ENCODE measurements around the gene ST6GALNAC6. TPM values are rescaled to one million over a fixed set of nuclear protein-coding genes. Genes with fewer than 3 reads are reported as not detected.
"Not testable (repeated sequence)": the region's sequence is repeated elsewhere in the genome, so short reads cannot be mapped to it uniquely, and the experiment has no call there.

Gene ST6GALNAC6
- total RNA-seq, 1 experiment from 2014 or later: 12.7 TPM

DNA sequence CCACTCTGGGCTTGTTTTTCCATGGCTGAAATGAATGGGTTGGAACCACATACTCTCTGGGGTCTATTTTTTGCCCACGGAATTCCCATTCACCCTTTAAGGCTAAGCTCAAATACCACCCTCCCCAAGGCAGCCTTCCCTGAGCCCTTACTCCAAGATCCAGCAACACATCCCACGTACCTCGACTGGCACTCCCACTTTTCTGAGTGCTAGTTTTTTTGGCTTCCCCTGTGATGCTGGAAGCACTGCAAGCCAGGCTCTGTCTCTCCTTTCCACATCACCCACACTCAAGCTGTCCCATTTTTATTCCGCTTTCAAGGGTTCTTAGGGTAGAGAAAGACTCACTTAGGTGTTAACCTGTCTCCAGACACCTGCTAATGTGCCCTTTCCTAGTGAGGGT lies 6.0 kb downstream of the ST6GALNAC6 start:
- no peak for DNase-seq (ENCODE audit: low read depth)

DNA sequence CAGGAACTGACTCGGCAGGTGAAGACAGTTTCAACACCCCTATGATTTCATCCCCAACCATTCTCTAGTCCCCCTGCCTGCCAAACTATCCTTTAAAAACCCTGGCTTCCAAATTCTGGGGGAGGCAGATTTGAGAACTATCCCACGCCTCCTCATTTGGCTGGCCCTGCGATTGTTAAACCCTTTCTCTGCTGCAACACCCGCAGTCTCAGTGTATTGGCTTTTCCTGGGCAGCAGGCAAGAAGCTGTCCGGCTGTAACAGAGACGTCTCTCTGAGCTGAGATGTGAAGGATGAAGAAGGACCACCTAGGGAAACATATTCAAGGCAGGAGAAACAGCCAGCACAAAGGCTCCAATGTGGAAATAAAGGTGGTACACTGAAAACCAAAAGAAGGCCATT lies 6.6 kb downstream of the ST6GALNAC6 start:
- no peak for DNase-seq (ENCODE audit: low read depth)

DNA sequence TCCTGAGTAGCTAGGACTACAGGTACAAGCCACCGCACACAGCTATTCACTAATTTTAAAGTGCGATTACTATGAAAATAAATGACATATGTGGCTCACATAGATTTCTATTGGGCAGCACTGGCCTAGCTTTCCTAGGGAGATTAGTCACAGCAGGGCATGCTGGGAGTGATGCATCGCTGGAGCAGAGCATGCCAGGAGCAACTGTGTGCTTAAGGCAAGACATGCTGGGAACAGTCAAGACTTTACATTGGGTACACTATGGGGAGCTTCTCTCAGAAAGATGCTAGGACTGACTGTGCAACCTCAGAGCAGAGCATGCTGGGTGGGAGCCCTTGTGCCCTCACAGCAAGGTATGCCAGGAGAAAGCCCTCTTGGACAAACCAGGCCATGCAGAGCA lies 9.3 kb downstream of the ST6GALNAC6 start:
- DNase-seq (ENCODE audit: low read depth): no peak

DNA sequence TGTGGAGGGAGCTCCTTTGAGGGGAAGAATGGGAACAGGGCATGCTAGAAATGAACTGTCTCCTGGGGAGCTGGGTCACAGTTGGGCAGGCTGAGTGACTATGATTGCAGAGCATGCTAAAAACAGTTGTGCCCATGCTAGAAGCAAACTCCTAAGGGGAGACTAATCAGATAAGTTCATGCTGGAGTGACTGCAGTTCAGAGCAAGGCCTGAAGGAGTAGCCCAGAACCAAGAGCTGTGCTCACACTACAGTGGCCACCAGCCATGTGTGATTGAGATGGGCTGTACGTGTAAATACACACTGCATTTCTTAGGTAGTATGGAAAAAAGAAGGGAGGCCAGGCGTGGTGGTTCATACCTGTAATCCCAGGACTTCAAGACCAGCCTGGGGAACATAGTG lies 11.6 kb downstream of the ST6GALNAC6 start:
- DNase-seq (ENCODE audit: low read depth): peak; percentile 14

DNA sequence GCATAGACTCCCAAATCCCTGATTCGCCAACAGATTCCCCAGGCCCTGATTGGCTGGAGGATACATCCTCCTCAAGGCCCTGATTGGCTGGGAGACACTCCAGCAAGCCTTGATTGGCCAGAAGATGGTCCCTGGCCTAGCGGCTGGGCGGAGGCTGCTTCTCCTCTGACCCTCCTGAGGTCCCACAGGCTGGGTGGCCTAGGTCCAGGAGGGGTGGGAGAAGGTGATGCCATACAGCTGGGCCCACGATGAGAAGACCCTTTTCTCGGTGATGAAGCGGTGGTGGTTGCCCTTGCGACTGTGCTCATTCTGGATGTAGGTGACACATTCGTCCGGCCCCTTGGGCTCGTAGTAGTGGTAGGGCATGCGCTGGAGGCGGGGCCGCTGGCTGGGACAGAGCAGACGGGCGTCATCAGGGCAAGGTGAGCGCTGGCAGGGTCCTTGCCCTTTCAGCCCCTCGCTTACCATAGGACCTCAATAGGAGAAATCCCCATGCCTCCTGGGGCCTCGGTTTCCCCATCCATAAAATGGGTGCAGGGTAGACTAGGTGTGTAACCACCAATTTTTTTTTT lies 12.9 kb downstream of the ST6GALNAC6 start:
- peak; percentile 7 for DNase-seq (ENCODE audit: low read depth)

DNA sequence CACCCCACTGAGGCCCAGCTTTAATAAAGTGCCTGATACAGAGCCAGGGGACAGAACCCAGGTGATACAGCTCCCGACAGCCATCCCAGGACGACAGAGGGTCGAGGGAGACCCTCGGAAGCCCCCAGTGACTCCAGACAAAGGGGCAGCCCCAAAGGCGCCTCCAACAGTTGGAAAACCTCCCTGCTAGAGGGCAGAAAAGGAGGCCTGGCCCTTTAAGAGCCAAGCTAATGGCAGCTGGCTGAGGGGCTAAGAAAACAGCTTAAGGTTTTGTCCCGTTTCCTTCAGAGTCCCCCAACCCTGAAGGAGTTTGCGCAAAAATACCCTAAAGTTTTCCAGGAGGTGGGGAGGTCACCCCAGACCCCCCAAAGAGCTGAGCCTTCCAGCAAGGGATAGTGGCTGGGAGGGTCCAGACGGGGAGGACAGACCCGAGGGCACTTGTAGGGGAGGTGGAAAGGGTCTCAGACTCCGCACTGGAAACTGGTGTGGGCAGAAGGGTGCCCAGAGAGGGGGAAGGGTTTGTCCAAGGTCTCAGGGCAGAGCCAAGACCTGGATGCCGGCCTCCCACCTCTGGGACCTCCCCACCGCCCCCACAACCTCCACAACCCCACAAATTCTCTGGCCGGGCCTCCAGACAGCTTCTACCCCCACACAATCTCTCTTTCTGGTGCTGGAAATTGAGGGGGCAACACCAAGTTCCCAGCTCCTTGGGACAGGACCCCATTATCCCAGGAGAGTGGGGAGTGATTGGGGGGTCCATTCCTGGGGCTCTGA lies 13.7 kb downstream of the ST6GALNAC6 start:
- DNase-seq (ENCODE audit: low read depth): no peak

DNA sequence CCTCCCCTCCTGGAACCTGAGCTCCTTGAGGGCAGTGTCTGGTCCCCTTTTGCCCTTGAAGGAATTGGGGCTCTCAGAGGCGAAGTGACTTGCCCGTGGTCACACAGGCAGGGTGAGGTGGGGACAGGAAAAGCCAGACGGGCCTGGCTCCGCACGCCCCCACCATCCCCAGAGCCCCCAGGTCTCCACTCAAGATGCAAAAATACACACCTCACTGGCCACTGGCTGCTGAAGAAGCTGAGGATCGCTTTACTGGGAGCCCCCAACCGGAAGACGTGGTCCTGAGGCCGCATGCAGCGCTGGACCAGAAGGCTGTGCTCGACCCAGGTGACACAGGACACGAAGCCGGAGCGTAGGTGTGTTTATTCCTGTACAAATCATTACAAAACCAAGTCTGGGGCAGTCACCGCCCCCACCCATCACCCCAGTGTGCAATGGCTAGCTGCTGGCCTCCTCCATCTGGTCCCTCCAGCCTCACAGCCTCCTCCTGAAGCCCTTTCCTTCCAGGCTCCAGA lies 14.4 kb downstream of the ST6GALNAC6 start:
- DNase-seq (ENCODE audit: low read depth): no peak

DNA sequence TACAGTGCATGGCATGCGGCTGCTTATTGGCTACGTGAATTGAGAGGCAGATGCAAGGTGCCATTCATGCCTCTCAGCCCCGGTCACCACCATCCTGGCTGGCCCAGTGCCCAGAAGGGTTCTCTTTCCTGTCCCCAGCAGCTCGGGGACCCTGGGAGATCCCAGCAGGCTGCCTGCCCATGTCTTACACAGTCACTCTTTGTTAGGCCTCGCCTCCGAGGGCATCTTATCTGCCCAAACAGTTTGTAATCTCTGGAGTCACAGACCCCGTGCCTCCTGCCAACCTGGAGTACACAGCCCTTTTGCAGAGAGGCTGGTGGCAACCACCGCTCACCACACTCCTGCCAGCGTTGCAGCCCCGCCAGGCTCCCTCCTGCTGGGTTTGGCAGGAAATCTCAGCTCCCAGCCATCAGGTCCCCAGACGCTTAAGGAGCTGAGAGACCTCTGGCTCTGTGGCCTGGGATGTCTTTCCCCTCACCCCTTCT lies 14.9 kb downstream of the ST6GALNAC6 start:
- DNase-seq (ENCODE audit: low read depth): peak; percentile 66

DNA sequence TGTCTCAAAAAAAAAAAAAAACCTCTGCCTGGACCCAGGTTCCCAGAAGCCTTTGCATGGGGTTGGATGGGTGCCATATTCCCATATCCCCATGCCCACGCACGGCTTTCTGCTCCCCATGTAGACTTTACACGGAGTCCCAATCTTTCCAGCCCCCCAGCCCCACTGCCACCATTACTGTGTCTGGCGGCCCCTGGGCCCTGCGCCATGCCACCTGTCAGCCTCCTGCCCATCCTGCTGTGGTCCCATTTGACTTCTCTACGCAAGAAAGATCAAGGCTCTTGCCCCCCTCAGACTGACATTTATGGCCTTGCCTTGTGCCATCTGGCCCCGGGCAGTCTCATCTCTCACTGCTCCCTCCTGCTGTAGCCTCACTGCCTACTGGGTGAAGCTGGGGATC lies 15.4 kb downstream of the ST6GALNAC6 start:
- peak; percentile 6 for DNase-seq (ENCODE audit: low read depth)

DNA sequence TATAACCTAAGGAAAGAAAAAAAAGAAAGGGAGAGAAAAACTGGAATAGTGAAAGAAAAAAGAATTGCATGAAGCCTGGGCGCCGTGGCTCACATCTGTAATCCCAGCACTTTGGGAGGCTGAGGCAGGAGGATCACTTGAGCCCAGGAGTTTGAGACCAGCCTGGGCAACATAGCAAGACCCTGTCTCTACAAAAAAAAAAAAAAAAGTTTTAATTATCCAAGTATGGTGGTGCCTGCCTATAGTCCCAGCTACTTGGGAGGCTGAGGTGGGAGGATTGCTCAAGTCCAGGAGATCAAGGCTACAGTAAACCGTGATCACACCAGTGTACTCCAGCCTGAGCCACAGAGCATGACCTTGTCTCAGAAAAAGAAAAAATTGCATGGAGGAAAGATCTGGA lies 17.7 kb downstream of the ST6GALNAC6 start:
- DNase-seq (ENCODE audit: low read depth): not testable (repeated sequence)

DNA sequence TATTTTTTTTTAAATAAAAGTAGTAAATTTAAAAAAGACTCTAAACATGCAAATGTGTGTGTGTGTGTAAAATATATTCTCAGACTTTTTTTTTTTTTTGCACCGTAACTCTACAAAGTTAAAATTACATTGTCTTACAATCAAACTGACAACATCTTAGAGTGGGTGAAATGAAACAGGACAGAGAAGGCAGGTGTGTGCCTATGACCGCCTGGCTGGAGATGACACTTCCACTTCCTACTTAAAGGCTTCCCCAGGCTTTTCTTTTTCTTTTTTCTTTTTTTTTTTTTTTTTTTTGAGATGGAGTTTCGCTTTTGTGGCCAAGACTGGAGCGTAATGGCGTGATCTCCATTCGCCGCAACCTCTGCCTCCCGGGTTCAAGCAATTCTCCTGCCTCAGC lies 19.3 kb downstream of the ST6GALNAC6 start:
- DNase-seq (ENCODE audit: low read depth): no peak

DNA sequence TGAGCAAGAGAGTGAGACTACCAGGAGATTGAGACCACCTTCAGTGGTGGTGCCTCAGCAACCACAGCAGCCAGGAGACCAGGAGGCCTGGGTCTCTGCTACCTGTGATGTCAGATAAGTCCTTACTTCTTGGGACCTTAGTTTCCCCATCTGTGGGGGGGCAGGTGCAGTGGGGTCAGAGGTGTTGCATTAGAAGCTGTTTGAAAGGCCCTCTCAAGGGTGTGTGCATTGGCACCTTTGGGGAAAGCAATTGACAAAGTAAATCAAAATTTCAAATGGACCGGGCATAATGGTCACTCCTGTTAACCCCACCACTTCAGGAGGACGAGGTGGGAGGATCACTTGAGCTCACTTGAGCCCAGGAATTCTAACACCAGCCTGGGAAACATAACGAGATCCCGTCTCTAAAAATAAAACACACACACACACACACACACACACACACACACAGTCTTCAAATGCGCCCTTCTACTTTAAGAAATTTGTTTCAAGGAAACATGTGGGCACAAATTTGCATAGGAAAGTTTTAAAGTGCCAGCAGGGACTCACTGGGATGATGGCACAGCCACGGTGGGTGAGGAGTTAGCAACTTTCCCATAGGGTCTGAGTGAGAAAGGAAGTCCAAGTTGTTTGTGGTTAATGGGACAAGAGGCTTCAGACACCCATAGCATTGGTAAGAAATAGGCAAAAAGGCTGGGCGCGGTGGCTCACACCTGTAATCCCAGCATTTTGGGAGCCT lies 20.6 kb downstream of the ST6GALNAC6 start:
- DNase-seq (ENCODE audit: low read depth): no peak

DNA sequence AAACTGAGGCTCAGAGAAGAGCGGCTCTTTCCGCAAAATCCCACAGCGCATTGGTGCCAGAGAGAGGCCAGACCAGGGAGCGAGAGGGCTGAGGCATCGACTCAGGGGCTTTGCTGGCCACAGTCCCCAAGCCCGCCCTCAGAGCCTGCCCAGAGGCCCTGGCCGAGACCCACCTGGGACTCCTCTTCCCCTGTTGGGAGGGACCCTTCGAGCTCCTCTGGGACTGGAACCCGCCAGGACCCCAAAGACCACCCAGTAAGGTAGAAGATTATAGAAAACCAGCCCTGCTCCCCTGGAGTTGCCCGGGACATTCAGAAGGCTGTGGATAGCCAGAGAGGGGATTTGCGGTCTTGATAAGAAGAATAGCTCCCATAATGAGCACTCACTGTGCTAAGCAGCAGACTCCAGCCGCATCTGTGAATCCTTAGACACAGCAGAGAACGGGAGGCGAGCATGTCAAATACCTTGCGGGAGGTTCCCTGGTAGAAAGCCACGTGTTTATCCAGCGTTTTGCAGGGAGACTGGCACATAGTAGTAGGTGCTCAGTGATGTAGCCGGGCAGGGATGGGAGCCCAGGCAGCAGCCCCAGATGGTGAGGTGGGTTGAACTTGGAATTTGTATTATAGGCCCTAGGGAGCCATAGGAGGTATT lies 21.3 kb downstream of the ST6GALNAC6 start:
- no peak for DNase-seq (ENCODE audit: low read depth)

DNA sequence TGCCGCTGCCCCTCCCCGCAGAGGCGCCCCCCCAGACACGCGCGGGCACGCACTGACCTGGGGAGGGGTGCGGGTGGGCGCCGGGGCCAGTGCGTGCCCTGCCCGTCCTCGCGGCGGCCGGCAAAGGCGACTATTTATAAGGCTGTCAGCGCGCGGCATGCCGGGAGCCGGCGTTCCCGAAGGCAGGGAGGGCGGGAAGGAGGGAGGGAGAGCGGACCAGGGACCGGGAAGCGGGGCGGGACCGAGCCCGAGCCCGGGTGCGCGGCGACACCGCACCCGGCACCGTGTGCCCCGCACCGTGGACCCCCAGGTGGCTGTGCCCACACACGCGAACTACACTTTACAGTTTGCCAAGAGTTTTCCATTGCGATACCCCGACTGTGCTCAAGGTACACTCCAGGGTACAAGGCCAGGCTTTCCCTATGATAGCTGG lies 21.8 kb downstream of the ST6GALNAC6 start, which contains the start of gene AK1:
Gene AK1 (minus strand): TSS at position 110 of the 433 bp plus-strand sequence. CDS start 3,058 bp downstream, outside the sequence.
- peak; percentile 84 for DNase-seq (ENCODE audit: low read depth)

DNA sequence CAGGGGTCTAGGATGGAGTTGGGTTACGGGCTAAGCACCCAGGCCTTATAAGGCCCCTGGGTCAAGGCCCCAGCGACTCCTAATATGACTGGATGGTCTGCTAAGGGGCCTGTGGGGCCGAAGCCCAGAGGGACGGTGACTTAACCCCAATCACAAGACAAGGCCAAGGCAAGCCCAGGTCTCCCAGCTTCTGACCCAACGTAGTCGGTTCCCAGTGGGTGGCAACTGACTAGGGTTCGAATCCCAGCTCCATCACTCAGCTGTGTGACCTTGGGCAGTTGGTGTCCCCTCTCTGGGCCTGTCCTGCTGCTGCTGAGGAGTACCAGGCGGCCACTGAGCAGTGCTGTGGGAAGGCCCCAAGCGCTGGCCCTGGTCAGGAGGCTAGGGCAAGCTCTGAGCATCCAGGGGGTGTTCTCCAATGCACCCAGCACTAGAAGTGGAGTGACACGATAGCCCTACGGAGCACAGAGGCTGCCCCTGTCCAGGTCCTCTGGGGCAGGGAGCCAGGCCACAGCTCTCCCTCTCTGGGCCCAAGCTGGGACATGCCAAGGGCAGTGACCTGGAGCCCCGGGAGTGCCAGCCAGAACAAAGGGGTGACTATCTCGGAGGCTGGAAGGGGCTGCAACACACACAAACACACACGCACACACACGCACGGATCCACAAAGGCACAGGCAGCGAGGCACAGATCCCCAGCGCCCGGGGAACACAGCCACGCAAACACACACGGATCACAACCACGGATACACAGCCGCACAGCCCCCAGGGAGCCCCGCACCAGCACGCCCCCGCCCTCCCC lies 22.4 kb downstream of the ST6GALNAC6 start:
- DNase-seq (ENCODE audit: low read depth): no peak

DNA sequence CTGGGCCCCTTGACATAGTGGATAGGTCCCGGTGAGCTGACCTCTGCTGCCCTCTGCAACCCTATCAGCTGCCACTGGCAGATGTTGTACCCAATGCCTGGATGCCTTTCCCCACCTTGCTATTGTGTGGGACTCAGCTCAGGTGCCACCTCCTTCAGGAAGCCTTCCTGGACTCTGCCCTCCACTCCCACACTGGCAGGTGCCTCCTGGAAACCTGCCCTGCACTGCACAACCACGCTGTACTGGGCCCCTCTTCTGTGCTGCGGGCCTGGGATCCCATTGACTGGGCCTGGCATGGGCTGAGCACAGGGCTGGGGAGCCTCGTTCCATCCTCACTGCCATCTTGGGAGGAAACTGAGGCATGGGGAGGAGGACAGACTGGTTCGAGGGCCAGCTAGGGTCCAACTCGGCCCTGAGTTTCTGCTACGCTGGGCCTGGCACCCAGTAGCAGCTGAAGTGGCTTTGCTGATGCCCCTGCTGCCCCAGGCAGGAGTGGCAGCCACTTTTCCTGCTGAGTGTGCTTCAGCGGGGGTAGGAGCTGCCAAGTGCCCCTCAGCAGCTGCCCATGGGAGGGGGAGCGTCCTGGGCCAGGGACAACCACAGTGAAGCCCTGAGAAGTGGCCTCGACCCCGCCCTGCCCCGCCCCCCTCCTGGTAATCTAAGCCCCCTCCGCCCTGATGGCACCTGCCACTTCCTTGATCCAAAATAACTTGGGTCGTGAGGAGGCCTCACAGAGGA lies 23.2 kb downstream of the ST6GALNAC6 start:
- DNase-seq (ENCODE audit: low read depth): no peak

DNA sequence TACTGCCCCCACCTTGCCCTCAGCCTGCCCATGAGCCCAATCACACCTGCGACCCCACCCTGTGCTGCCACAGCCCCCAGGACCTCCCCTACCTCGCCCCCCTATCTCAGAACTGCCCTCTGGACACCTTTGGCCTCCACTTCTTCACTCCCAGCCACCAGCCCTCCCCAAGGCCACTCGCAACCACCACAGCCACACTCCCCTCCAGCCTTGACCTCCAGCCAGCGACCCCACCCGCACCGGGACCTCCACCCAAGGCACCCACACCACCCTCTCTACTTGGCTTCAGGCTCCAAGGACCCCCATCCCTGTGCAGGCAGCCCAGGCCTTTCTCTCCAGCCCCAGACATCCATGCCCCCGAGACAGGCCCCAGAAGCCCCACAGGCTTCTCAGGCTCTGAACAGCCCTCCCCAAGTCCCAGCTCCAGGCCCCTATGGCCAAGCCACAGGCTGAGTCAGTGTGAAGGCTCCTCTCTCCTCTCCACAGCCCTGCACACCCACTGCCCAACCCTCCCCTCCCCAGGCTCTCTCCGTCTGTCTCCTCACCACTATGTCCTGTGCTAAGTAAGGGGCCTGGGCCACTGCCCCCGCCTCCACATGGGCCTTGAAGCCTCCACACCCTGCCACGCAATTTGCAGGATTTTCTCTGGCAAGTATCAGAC lies 24.0 kb downstream of the ST6GALNAC6 start:
- DNase-seq (ENCODE audit: low read depth): peak; percentile 59

DNA sequence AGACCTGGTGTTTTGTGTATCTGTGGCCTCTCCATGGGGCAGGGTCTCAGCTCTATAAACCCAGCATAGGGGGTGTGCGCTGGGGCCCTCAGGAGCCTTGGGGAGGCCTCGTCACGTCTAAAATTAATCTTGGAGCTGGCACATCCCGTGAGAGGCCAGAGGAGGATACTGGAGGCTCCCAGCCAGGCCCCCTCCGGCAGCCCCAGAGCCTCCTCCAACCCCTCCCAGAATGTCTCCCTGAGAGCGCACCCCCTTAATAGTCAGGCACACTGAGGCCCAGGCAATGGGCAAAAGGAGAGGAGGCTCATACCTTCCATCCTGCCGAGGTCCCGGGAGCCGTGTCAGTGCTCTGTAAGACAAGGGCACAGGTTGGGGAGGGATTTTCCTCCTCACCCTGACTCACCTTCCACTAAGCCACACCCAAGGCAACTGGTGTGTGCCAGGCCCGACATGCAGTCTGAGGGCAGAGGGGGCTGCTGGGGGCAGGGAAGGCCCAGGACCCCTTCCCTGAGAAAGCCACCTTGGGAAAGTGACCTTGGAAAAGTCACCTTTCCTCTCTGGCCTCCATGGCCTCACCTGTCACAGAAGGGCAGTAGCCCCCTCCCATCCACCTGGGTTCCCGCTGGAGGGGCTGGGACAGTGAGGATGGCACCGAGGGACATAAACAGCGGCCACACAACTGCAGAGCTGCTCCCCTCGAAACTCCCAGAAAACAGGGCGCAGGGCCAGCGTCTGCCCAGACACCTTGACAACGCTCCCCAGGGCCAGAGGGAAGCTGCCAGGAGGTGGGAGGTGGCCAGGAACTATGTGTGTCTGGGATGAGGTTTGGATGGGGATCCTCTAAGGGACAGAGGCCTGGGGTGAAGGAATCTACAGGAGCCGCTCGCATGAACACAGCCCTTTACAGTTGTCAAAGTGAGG lies 24.8 kb downstream of the ST6GALNAC6 start:
- peak; percentile 59 for DNase-seq (ENCODE audit: low read depth)

DNA sequence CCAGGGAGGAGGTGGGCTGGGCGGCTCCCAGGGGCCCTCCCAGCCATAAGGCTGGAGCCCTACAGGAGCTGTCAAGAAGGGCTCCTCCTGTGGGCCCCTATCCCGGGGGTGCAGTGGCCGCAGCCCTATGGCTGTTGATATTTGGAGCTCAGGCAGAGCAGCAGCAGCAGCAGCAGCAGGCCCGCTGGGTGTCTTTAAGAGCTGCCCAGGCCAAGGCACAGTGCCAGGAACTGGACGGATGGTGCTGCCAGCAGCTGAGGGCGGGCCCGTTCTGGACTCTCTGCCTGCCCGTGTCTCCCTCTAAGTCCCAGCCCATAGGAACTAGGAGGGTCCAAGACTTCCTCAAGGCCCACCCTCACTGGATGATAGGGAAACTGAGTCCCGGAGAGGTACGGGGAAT lies 25.5 kb downstream of the ST6GALNAC6 start:
- DNase-seq (ENCODE audit: low read depth): no peak
